Endothelial cell (in vitro differentiated cells): Measurements from ENCODE around the gene MC5R. TPM values are rescaled to one million over a fixed set of nuclear protein-coding genes. Genes with fewer than 3 reads are reported as not detected.
A peak's percentile ranks its signal among the peaks of the same experiment; 100 is the strongest.

Experiments used
- DNase-seq: peaks from one replicate; pipeline ENCODE4 v3.0.0; 2021; ENCODE audit warnings: low spot score
- H3K27ac Mint-ChIP-seq: one replicate; pipeline ENCODE4 v1.8.0; 2021; ENCODE audit warnings: mixed read lengths, inconsistent platforms; ENCODE audit not compliant: unreplicated experiment
- H3K27me3 Mint-ChIP-seq: one replicate; pipeline ENCODE4 v1.8.0; 2021; ENCODE audit warnings: mild to moderate bottlenecking, moderate library complexity, mixed read lengths, inconsistent platforms; ENCODE audit not compliant: unreplicated experiment
- H3K36me3 Mint-ChIP-seq: one replicate; pipeline ENCODE4 v1.8.0; 2021; ENCODE audit warnings: mild to moderate bottlenecking, low read depth, mixed read lengths, inconsistent platforms; ENCODE audit not compliant: unreplicated experiment
- H3K4me1 Mint-ChIP-seq: one replicate; pipeline ENCODE4 v1.8.0; 2021; ENCODE audit warnings: mild to moderate bottlenecking, mixed read lengths, inconsistent platforms; ENCODE audit not compliant: unreplicated experiment
- H3K4me3 Mint-ChIP-seq: one replicate; pipeline ENCODE4 v1.8.0; 2021; ENCODE audit warnings: mild to moderate bottlenecking, mixed read lengths, inconsistent platforms; ENCODE audit not compliant: unreplicated experiment
- H3K9me3 Mint-ChIP-seq: one replicate; pipeline ENCODE4 v1.8.0; 2021; ENCODE audit warnings: mixed read lengths, inconsistent platforms; ENCODE audit not compliant: unreplicated experiment
- long read RNA-seq: library from polyadenylated mRNA; unstranded; transcript quantifications from one replicate; pipeline ENCODE4 v2.0.0, GENCODE V29; 2020; ENCODE audit not compliant: unreplicated experiment
- total RNA-seq: library from RNA; stranded (reverse); fragmentation: NEBNext Ultra II Directional; extraction: Animal tissue kit (Norgen Biotek cat#: 25700); gene quantifications from one replicate; pipeline ENCODE4 v1.2.1, GENCODE V29; 2021; ENCODE audit not compliant: unreplicated experiment
- TF ChIP-seq, protein P1 (sequence below): fragments of 200-600 bp; sonication (generic); IDR thresholded peaks from one replicate; pipeline ENCODE4 v1.5.0; 2021; ENCODE audit warnings: antibody characterized with exemption; ENCODE audit not compliant: unreplicated experiment

MC5R gene
- 0.56 TPM for total RNA-seq
- long read RNA-seq: 0 reads

GRCh38 chr18:13823707-13824395 lies at the start of gene MC5R:
Gene MC5R, plus strand, starts transcription at chr18:13824149. Its CDS starts 1,617 bp downstream, at chr18:13825766.
- no peaks in the 10 kb centered on the region for H3K4me1 Mint-ChIP-seq
- DNase-seq: peak; percentile 92
- H3K9me3 Mint-ChIP-seq: no peaks in the 10 kb centered on the region
- H3K27ac Mint-ChIP-seq: no peak within 1 kb of the TSS
- H3K36me3 Mint-ChIP-seq: no peaks in the 10 kb centered on the region
- TF ChIP-seq, protein P1, sequence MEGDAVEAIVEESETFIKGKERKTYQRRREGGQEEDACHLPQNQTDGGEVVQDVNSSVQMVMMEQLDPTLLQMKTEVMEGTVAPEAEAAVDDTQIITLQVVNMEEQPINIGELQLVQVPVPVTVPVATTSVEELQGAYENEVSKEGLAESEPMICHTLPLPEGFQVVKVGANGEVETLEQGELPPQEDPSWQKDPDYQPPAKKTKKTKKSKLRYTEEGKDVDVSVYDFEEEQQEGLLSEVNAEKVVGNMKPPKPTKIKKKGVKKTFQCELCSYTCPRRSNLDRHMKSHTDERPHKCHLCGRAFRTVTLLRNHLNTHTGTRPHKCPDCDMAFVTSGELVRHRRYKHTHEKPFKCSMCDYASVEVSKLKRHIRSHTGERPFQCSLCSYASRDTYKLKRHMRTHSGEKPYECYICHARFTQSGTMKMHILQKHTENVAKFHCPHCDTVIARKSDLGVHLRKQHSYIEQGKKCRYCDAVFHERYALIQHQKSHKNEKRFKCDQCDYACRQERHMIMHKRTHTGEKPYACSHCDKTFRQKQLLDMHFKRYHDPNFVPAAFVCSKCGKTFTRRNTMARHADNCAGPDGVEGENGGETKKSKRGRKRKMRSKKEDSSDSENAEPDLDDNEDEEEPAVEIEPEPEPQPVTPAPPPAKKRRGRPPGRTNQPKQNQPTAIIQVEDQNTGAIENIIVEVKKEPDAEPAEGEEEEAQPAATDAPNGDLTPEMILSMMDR: peak; percentile 86
- H3K4me3 Mint-ChIP-seq: peak within 1 kb of the TSS; percentile 60
- peaks cover 11% of the 10 kb centered on the region for H3K27me3 Mint-ChIP-seq

GRCh38 chr18:13775058-13775457 lies 48.9 kb upstream of the MC5R start:
- no peak for DNase-seq
- Mint-ChIP-seq H3K4me3 (no peak overlapping the region), H3K4me1 (no peaks in the 10 kb centered on the region), H3K27ac (no peak overlapping the region), H3K36me3 (no peaks in the 10 kb centered on the region), H3K27me3 (no peaks in the 10 kb centered on the region), H3K9me3 (no peaks in the 10 kb centered on the region)
- TF ChIP-seq, protein P1: no peak

GRCh38 chr18:13791181-13791580 lies 32.8 kb upstream of the MC5R start:
- no peaks in the 10 kb centered on the region for H3K27me3 Mint-ChIP-seq
- DNase-seq: no peak
- H3K27ac Mint-ChIP-seq: no peak overlapping the region
- no peaks in the 10 kb centered on the region for H3K36me3 Mint-ChIP-seq
- TF ChIP-seq, protein P1: no peak
- H3K4me3 Mint-ChIP-seq: no peak overlapping the region
- H3K9me3 Mint-ChIP-seq: no peaks in the 10 kb centered on the region
- H3K4me1 Mint-ChIP-seq: peaks cover 8% of the 10 kb centered on the region

- Mint-ChIP-seq H3K9me3 (no peaks in the 10 kb centered on the region), H3K4me3 (no peak overlapping the region), H3K36me3 (no peaks in the 10 kb centered on the region), H3K4me1 (peaks cover 25% of the 10 kb centered on the region), H3K27me3 (peaks cover under 1% of the 10 kb centered on the region), H3K27ac (no peak overlapping the region)
- DNase-seq: no peak
- TF ChIP-seq, protein P1: no peak
These were observed 30.1 kb upstream of the MC5R start for GRCh38 chr18:13793819-13794218.

- H3K27ac Mint-ChIP-seq: no peak overlapping the region
These were observed 27.4 kb upstream of the MC5R start for GRCh38 chr18:13796515-13796914.

More at GRCh38 chr18:13796515-13796914, 27.4 kb upstream of the MC5R start:
- peaks cover 35% of the 10 kb centered on the region for H3K4me1 Mint-ChIP-seq
- H3K36me3 Mint-ChIP-seq: no peaks in the 10 kb centered on the region
- DNase-seq: no peak
- TF ChIP-seq, protein P1: no peak
- no peaks in the 10 kb centered on the region for H3K9me3 Mint-ChIP-seq
- H3K4me3 Mint-ChIP-seq: no peak overlapping the region
- H3K27me3 Mint-ChIP-seq: peaks cover 9% of the 10 kb centered on the region
